HEK293T (cell line): Measurements from ENCODE around the gene GMDS.

ENCODE experiments used
- BHLHE40 ChIP-seq: fragments of 450-650 bp; IDR thresholded peaks from 2 replicates; pipeline ENCODE4 v1.6.1; 2016; ENCODE audit warnings: mild to moderate bottlenecking, moderate library complexity, borderline replicate concordance
- ELF4 ChIP-seq: fragments of 450-650 bp; IDR thresholded peaks from 2 replicates; pipeline ENCODE4 v1.6.1; 2017; ENCODE audit warnings: antibody characterized with exemption
- FOXM1 ChIP-seq: fragments of 450-650 bp; IDR thresholded peaks from 2 replicates; pipeline ENCODE4 v1.6.1; 2017; ENCODE audit warnings: mild to moderate bottlenecking, borderline replicate concordance
- HDGF ChIP-seq: fragments of 450-650 bp; IDR thresholded peaks from 2 replicates; pipeline ENCODE4 v1.6.1; 2017; ENCODE audit warnings: antibody characterized with exemption, borderline replicate concordance
- SP1 ChIP-seq: fragments of 450-650 bp; IDR thresholded peaks from 2 replicates; pipeline ENCODE4 v1.6.1; 2017

- TF ChIP-seq FOXM1 (no peak), SP1 (no peak), HDGF (no peak), BHLHE40 (no peak), ELF4 (no peak)
Measured at GRCh38 chr6:1645466-1646185, 599.8 kb downstream of the GMDS start.
